ENCODE results near the gene SHISA8.

- TF ChIP-seq CTCF (conservative IDR thresholded peaks at IDR 0.05 in 1 of 2, IDR thresholded peaks at IDR 0.05 in 1 of 2; ENCODE audit: extremely low read depth in 1 of 2, insufficient read depth in 1 of 2, low read depth in 1 of 2, low read length in 2 of 2) (no peak), EZH2 (IDR thresholded peaks at IDR 0.05; ENCODE audit: borderline replicate concordance, low read length) (no peak)
Measured at GRCh38 chr22:41899992-41900651, 14.8 kb downstream of the SHISA8 start.
